Raji (cell line): ENCODE results near the gene MED26.

Experiments
- POLR2A ChIP-seq: IDR thresholded peaks from 2 replicates; pipeline ENCODE4 v1.6.1; 2011; ENCODE audit warnings: low read depth, low read length, control low read depth; ENCODE audit not compliant: insufficient read depth

MED26 gene

DNA sequence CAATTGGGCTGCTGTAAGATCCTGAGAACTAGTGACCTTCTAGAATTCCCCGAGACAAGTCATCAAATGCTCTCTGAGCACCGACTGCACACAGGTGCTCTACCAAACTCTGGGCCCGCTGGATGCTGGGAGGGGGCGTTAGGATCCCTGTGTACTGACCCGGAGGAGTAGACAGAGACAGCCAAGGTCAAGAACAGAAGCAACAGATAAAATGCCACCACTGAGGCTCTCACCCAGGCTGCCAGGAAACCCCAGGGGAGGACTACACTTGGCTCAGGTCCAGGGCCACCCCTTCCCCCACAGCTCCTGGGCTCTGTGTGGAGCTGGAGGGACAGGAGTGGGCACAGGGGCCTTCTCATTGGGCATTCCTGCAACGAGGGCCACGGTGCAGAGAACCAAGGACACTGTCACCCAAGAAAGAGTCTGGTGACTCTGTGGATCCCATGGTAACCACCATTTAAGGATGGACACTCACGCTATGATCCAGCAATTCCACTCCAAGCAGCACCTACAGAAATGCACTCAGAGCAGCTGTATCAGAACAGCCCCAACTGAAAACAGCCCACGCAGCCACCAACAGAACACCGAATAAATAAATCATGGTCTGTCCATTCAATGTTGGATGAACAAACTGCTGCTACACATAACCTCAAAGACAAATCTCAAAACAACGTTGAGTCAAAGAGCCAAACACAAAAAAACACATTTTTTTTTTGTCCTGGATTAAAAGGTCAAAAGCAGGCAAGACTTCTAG lies 39.0 kb downstream of the MED26 start:
- TF ChIP-seq POLR2A: no peak

DNA sequence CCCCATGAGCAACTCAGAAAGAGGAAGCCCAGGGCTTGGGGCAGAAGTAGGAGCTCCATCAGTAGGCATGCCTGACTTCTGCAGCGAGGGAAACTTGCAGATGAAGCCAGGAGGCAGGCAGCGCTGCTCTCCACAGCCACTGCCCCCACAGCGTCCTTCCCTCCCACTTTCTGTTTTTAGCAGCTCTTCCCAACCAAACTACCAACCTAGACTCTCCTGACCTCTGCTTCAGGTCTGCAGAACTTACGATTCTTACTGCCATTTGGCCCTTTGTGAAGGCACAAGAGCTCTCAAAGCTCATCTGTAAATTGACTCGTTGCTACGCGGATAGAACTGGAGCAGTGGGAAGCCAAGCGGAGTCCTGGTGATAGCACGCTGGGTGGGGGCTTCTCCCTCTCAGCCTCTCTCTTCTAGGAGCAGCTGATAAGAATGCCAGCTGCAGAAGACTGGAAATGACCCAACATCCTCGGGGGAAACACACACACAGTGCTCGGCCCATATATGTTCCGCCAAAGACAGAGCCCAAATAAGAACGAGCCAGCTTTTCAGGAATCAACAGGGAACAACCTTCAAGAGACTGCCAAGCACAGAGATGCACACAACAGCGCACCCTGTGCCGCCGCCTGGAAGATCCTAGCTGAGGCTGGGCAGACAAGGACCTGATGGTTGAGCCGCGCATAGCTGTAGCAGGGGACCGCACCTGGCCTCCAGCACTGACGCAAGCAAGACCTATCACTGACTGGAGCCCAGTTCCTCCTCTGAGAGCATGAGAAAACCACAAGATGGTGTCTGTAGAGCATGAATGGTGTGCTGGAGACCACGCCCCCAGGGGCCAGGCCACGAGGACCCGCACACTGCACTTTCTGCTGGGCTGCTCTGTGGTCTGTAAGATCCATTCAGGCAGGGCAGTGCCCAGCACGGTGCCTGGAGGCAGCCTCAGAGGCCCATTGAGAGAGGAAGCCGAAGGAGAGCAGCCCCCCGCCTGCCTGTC lies 39.9 kb downstream of the MED26 start:
- TF ChIP-seq POLR2A: peak; percentile 84

DNA sequence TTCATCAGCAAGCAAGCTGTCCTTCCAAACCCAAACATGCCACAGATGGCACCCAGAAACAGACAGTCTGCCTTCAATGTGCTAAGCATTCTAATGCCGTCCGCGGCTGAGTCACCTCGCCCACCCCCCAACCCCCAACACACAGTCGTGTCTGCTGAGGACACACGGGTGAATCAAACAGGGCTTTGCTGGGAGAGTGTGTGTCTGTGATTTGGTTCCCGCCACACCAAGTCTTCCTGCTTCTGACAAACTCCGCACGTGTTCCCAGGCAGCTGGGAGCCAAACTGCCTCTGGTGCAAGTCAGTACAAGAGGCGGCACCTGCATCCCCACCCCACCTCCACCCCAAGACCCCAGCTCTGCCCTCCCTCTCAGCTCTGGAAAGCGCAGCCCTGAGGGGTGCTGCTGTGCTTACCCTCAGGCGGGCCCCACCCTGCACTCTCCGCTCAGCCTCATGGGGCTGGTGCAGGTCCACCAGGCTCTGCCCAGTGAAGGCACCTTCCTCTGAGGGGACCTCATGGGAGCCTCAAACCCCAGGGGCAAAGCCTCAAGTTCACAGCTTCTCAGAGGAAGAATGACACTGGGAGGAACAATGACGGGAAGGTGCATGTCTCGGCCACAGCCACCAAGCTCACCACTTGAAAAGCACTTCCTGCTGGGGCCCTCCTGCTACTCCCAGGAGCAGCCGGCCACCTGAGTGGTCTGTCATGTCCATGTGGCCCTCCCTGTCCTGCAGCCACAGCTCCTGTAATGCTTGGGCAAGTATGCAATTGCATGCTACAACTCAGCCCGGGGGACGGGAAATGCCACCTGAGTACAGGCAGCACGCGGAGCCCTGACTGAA lies 40.8 kb downstream of the MED26 start:
- TF ChIP-seq POLR2A: peak; percentile 52

DNA sequence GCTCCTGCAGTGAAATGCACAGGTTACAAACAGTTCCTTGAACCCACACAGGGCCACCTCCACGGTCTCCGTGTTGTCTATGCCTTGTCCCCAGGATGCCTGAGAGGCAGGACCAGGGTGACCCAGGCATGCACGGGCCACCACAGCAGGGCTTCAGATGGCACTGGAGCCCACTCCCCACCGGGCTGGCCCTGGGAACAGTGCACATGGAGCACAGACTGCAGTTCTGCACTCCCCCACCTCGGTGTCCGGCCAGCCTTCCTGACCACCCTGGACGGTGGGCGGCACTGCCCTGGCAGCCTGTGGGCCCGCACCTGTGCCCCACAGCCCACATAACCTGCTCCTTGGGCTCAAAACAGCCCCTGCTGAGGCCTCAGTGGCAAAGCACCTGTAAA lies 41.5 kb downstream of the MED26 start:
- no peak; the same call in 1 of the 2 replicates for TF ChIP-seq POLR2A

DNA sequence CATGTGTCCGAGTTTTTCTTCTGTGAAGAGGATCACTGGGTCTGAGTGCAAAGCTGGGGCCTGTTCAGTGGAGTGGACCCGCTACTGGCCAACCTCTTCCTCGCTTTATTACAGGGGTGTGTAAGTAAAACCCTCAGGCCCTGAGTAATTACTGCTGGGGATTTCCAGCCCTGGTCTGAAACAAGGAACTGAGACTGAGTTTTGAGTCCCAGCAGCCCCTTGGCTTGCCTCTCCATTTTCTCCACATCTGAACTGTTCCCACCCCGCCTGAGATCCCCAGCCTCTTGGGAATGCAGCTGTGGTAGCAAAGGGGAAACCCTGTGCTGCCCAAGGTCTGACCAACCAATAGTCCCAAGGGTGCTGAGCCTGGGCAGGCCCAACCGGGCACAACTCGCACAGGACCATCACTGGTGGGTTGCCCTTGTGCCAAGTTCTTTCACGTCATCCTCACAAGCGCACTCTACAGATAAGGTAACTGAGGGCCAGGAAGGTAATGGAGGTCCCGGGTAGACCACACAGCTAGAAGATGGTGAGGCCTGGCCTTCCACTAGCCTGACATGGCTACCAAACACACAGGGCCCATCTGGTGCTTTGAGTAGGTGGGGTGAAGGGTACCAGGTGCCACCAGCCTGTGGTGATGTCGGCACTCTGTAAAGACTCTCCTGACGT lies 42.1 kb downstream of the MED26 start:
- TF ChIP-seq POLR2A: peak; percentile 55

DNA sequence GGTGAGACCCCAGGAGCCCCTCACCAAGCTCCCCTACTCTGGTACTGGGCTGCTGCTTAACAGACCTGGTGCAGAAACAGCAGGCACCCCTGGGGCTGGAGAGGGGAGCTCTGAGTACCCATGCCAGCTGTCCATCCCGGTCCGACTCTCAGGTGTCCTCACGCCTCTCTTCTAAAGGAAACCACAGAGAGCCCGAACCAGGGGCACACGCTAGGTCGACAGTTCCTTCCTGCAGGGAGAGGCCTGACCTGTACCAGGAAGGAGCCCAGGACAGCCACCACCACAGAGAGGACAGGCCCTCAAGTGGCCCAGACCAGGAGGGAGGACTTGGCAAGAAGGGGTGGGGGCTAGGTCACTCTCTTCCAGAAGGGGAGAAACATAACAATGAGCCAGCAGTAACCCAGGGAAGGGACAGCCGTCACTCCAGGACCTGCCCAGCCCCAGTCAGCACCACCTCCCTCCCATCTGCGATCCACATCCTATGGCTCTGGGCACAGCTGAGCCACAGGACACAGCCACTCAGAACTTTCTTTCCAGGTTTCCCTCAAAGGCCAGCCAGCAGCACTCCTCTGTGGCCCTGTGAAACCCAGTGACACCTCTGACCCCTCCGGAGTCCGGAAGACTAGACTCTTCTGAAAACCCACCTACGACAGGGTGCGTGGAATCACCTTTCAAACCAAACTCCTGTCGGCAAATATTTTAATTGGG lies 42.8 kb downstream of the MED26 start:
- no peak; the same call in 1 of the 2 replicates for TF ChIP-seq POLR2A

DNA sequence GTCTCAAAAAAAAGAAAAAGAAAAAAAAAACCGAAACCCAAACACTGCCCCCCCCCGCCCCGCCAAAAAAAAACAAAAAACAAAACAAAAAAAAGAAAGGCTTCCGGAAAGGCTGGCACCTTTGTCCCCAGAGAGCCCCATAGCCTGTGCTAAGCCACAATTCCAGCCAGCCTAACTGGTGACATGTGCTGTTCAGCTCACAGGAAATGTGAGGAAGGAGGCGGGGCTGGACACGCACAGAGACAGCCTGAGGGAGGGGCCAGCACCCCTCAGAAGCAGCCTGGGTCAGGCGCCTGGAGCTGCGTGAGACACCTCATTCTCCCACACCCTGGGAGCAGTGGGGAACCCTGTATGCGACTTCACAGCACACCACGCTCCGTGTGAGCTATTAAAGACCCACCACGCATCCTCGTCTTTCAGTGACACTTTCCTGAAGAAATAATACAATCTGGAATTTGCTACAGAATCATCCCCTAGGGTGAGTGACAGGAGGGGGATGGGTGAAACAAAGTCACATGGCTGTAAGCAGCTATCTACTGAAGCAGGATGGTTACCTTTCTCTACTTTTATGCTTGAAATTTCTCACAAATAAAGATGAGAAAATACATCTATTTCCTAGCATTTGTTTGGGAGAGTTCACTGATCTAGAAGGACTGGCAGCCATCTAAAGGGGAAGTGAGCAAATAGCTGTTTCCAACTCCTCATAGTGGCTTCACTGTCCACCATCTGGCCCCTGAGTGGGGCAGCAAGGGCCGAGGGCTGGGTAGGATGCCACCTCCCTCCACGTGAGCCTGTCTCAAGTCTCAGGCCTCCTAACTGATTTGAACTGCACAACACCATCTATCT lies 43.5 kb downstream of the MED26 start:
- TF ChIP-seq POLR2A: peak; percentile 96

DNA sequence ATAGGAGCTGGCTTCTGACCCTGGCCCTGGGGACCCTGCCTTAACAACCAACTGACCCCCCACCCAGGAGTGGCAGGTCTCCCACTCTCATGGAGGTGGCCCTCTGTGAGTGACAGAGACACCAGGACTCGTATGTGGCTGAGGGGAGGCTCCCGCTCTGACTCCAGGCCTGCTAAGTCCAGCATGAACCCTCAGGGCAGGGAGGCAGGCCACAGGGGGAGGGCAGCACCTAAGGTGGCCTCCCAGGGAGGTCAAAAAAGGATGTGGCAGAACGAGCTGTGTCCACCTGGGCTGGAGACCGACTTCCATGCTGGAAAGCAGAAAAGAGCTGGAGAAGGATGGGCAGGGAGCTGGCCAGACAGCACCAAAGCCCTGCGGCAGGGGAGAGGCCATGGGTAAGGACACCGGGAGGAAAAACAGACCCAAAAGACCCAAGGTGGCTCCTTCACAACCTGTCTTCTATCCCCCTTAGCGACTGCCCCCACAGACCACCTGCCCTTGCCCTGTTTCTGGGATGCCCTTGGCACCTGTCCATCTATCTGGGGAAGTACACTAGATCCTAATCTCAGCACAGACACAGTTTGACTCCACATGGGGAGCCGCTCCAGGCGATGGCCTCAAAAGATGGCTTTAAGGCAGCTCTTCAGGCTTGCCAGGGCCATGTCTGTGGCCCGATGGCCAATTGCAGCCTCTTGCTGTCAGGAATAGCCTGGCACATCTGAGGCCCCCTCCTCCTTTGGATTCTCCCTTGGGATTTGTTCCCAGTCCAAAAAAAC lies 45.3 kb downstream of the MED26 start:
- no peak for TF ChIP-seq POLR2A

DNA sequence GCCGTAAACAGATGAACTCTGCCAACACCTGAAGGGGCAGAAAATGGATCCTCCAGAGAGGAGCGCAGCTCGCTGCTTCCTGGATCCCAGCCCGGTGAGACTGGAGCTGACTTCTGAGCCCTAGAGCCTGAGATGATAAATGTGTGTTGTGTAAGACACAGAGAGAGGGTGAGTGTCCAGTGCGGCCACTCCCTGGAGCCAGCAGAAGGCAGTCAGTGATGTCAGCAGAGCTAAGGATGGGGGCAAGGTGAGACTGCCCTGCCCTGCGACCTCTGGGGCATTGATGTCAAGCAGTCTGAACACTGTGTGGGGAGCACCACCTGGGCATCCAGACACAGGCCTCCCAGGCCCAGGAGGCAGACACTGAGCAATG lies 46.0 kb downstream of the MED26 start:
- no peak for TF ChIP-seq POLR2A

DNA sequence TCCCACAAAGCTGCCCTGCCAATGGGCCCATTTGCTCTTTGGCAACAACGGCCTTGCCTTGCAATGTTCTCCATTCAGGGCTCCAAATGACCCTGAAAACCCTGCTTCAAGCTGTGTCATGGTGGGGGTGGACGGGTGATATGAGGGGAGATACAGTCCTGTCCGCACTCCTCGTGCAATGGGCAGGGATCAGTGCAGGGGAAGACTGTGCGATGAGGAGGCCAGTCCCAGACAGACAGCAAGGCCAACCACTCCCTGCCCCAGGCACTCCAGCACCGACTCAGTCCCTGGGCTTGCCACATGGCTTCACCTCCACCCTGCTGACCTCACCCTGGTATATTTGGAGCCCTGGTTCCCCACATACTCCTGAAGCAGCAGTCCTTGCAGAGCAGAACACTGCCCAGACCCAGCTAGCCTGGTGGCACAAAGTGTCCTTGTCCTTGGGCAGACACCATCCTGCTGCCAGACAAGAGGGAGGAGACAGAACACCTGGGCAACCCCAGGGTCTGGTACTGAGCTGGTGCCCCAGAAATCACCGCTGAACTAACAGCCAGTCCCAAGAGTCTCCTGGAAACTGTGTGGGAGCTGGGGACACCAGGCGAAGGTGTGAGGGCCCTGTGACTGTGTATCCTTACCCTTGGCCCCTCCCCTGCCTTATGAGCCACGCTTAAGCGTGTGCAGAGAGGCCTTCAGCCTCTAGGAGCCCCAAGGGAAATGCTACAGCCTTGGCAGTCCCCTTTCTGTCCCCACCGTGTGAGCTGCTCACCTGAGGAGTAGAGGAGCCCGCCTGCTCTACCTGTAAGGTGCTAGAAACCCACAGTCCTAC lies 46.6 kb downstream of the MED26 start:
- no peak for TF ChIP-seq POLR2A

DNA sequence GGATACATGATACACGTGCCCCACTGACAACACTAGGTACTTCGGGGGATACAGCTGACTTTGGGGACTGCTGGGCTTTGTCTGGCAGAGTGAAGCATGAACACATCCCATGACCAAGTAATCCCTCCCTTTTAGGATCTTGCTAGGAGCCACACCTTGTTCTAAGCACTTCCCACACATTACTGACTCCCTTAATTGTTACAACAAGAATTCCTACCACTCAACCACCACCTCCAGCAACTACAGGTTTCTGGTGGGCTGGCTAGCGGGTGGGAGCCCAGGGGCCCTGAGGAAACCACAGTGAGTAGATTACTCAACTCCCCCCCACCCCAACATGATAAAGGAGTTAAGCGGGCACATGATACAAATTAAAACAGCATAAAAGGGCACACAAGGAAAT lies 48.6 kb downstream of the MED26 start:
- no peak for TF ChIP-seq POLR2A
